ENCODE results near the gene MYH11.
A peak's percentile ranks its signal among the peaks of the same experiment; 100 is the strongest.

Gene MYH11

DNA sequence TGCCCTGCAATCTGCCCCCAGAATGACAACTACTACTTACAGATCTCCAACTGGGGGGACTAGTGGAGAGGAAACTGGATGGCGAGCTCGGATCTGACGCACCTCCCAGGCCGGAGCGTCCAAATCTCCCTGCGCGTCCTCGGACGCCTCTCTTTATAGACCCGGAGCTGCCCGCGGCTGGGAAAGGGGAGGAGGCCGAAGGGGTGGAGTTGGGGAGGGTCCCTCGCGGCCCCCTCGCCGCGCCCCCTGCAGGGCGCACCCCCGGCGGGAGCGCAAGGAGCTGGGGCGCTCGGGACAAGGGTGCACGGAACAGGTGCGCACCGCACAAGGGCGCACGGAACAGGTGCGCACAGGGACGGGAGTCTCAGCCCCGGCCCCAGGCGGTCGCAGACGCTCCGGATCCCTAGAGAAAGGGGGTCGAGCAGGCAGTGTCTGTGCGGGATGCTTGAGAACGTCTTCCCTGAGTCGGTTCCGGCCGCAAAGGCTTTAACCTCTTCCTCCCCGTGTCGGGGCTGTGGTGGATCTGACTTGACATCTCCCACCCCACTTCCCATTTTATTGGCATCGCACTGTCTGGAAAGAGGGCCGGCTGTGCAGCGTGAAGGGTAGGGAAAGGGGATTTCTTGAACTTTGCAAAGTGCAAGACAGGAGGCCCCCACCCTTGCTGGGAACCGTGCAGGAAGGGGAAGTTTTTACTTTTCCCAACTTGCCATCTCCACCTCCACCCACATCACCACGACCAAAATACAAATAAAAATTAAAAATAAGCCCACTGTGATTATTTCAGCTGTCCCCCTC, at the start of gene MYH11:
Gene MYH11 (minus strand): TSS at position 128 of the 798 bp plus-strand sequence. CDS start 18,776 bp downstream, outside the sequence.
- no peak for DNase-seq

DNA sequence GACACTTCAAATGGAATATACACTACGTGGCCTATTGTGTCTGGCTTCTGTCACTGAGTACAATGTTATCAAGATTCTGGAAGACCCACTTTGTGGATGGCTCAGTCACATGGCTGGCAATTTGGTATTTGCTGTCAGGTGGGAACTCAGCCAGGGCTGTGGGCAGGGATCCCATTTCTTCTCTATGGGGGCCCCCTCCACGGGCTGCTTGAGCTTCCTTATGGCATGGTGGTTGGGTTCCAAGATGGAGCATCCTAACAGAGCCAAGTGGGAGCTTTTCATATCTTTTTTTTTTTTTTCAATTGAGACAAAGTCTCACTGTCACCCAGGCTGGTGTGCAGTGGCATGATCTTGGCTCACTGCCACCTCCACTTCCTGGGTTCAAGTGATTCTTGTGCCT, 49.6 kb upstream of the MYH11 start:
- DNase-seq = no peak

DNA sequence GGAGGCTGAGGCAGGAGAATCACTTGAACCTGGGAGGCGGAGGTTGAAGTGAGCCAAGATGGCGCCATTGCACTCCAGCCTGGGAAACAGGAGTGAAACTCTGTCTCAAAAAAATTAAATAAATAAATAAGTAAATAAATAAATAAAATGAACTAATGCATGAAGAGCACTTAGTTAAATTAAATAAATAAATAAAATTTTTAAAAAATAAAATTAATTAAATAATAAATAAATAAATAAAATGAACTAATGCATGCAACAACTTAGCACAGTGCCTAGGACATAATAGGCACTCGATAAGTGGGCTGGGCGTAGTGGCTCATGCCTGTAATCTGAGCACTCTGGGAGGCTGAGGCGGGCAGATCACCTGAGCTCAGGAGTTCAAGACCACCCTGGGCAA, 47.1 kb upstream of the MYH11 start:
- DNase-seq = no peak

DNA sequence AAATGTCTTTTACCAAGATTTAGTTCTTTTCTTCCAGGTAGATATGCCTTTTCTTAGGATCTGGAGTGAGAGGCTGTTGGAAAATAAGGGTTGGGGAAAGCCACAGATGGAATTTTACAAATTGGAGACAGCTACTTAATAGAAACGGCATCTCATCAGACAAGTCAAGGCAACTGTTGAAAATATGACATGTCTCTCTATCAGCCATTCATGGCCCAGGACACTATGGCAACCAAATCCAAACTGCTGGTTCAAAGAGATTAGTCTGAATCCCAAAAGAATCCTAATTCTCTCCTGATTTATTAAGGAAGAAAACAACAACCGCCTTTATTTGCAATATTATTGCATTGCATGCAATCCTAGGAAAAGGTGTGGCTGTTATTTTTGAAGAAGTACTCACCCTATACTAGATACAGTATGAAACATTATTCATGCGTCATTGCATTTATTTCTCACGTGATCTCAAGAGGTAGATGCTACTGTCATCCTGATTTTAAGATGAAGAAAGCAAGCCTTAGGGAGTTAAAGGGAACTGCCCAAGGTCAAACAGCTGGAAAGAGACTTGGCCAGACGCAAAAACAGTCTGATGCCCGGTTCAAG, 44.2 kb upstream of the MYH11 start:
- no peak for DNase-seq

DNA sequence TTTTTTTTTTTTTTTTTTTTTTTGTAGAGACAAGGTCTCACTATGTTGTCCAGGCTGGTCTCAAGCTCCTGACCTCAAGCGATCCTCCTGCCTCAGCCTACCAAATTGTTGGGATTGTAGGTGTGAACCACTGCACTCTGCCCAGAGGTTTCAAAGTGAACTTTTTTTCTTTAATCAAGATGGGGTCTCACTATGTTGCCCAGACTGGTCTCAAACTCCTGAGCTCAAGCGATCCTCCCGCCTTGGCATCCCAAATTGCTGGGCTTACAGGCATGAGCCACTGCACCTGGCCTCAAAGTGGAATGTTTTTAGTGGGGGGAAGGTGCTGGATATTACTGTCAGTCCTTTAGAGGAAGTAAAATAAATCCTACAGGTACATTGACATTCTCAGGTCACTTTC, 43.5 kb upstream of the MYH11 start:
- DNase-seq = no peak

DNA sequence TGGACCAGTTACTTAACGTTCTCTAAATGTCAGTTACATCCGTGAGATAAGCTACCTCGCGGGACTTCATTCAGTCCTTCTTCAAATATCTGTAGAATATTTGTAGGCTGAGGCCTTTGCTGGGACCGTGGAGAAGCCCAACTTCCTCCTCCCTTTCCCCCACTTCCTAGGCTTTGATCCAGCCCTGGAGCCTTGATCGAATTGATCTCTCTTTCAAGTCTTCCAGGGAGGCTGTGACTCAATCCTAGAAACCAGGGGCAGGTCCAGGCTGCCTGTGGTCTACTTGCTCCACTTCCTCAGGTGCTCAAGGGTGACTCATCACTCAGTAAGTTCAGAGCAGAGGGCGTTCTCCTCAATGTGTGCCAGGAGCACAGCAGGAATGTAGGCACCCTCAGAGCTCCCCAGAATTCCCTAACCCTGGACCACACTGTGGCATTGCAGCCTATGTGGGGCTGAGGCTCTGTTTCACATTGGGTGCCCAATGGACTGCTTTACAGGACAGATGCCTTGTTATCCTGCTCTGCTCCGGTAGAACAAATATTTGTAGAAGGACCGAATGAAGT, 42.8 kb upstream of the MYH11 start:
- DNase-seq = no peak

DNA sequence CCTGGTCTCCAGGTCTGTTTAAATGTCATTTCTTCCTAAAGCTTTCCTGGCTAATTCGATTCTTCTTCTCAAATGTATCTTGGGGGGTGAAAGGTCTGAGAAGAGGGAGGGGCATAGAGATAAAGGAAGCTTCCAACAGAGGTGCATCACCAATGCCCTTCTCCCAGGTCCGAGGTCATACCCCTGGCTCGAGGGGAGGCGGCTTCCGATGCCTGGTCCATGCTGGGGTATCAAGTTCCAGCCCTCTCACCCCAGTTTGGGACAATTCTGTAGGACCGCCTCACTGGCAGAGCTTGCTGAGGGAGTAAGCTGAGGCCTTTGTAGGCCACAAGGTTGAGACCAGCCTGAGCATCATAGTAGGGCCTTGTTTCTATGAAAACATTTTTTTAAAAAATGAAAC, 41.8 kb upstream of the MYH11 start:
- DNase-seq = no peak

DNA sequence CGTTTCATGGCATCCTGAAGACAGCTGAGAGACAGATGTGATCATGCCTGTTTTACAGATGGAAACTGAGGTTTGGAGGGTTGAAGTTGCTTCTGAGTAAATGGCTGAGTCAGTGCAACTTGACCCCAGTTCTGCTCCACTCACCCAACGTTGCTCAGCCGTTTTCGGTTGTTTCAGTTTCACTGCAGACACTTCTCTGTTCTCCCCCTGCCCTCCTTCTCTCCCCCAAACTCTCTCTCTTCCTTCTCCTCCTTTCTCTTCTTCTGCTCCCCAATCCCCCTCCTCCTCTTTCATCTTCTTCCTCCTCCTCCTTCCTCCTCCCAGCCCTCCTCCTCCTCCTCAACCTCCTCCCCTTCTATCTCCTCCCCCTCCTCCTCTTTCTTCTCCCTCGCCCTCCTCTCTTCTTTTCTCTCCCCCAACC, 41.0 kb upstream of the MYH11 start:
- no peak for DNase-seq

DNA sequence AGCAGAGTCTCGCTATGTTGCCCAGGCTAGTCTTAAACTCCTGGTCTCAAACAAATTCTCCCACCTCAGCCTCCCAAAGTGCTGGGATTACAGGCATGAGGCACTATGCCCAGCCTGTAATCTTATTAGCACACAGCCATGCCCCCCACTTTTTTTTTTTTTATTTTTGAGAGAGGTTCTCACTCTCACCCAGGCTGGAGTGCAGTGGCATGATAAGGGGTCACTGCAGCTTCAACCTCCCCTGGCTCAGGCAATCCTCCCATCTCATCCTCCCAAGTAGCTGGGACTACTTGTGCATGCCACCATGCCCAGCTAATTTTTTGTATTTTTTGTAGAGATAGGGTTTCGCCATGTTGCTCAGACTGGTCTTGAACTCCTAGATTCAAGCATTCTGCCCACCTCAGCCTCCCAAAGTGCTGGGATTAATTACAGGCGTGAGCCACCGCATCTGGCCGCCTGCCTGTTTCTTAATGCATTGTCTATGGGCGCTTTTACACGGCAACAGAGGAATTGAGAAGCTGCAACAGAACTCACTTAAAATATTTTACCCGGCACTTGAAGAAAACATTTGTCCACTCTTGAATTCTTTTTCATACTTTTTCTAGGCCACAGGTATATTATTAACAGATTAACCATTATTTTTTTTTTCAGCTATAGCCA, 40.4 kb upstream of the MYH11 start:
- no peak for DNase-seq

DNA sequence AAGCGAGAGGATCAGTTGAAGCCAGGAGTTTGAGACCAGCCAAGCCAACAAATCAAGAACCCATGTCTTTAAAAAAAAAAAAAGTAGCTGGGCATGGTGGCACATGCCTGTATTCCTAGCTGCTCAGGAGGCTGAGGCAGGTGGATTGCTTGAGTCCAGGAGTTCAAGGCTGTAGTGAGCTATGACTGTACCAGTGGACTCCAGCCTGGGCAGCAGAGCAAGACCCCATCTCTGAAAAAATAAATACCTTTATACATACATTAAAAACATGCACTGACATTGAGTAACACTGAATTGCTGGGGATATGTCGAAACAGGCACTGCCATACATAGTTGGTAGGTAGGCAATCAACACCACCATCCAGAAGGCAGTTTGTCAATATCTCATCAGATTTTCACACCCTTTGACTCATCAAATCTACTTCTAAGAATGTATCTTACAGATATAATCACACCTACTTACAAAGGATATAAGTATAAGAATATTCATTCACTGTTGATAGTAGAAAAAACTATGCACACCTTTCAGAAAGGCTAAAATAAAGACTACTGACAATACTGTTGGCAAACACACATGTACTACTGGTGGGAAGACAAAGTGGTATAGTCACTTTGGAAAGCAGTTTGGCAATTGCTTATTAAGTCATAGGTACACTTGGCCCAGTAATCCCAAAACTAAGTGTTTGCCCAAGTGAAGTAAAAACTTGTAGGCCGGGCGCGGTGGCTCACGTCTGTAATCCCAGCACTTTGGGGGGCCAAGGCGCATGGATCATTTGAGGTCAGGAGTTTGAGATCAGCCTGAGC, 37.9 kb upstream of the MYH11 start:
- no peak for DNase-seq

DNA sequence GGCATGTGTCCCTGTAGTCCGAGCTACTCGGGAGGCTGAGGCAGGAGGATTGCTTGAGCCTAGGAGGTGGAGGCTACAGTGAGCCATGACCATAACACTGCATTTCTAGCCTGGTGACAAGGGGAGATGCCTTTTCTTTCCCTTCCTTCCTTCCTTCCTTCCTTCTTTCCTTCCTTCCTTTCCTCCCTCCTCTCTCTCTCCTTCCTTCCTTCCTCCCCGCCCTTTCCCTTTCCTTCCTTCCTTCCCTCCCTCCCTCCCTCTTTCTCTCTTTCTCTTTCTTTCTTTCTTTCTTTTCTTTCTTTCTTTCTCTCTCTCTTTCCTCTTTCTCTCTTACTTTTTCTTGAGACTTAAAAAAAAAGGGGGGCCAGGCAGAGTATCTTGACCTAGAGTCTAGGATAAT, 34.7 kb upstream of the MYH11 start:
- DNase-seq = no peak

DNA sequence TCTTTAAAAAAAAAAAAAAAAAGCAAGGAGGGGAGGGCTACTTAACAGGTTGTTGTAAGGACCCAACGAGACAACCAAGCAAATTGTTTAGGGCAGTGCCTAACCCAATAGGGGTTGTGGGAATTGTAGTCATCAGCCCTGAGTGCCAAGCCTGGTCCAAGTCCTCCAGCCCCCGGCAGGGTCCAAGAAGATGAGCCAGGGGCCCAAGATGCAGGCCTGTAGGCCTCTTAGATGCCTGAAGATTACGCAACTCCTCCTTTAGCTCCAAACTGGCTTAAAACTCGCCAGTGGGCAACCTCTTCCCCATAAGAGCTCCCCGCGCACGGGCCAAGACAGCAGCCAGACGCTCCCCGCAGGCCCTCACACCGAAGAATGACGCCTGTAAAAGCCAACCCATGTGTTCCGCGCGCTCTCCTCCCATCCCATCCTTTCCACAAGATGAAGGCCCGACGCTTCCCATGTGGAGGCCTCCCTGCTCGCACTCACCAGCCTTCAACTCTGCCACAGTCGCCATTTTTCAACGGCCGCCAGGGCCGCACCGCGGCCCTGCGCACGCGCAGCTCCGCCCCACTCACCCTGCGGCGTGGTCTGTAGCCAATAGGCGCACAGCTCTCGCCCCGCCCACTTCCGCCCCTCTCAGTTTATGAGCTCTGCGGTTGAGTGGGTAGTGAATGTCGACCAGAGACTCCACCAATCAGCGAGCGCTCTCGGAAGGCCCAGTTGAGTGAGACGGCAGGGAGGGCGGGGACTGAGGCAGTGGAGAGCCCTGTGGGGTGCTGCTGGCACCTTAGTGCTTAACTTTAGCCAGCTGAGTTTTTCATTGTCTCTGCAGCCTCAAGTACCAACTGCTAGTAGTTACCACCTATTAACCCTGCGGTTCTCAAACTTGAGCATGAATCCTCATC, 31.5 kb upstream of the MYH11 start, which contains the start of gene CEP20:
Gene CEP20 (minus strand): TSS at position 532 of the 905 bp plus-strand sequence. CDS start 18 bp downstream, at position 514.
- peak; percentile 100 for DNase-seq

DNA sequence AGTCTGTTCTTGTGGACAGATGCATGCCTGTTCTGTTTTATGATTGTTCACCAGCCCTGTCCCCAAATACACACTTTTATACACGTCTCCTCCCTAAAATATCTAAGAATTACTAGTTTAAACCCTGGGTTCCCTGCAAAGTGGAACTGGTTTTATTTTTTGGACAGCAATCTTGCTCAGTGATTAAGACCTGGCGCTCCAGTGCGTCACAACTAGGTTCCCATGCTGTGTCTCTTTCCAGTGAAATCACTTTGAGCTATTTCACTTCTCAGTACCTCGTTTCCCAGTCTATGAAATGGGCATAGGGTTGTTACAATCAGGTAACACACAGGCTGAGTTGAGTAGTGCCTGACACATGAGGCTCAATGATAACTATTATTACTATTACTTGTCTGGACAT, 30.5 kb upstream of the MYH11 start:
- DNase-seq = no peak

DNA sequence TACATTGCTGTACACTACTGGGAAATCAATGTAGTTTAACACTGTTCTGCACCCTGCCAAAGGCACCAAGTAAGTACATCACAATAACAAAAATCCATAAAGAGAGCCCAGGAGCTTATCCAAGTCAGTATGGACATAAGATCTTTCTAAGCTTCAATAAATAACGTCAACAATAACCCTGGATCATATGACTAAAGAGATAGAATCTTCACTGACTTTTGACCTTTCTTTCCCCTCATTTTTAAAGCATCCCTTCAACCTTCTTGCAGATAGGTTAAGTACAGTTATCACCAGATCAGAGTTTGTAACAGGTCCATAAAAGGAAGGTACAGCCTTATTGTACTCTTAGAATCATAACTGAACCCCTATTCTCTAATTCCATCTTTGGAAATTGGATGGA, 29.2 kb upstream of the MYH11 start:
- DNase-seq = no peak

DNA sequence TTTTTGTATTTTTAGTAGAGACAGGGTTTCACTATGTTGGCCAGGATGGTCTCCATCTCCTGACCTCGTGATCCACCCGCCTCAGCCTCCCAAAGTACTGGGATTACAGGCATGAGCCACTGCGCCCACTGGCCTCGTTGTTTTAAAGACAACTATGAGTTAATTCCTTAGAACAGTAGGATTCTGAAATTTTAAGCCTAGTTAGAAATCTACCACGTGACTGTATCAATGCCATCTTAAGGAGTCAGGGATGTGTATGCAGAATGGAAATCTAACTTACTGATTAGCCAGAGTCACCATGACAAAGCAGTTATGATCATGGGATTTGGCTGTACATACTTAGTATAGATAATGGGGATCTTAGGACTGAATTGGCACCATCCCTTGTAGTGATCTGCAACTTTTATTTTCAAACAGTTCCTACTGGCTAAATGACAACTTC, 28.8 kb upstream of the MYH11 start:
- DNase-seq = no peak

DNA sequence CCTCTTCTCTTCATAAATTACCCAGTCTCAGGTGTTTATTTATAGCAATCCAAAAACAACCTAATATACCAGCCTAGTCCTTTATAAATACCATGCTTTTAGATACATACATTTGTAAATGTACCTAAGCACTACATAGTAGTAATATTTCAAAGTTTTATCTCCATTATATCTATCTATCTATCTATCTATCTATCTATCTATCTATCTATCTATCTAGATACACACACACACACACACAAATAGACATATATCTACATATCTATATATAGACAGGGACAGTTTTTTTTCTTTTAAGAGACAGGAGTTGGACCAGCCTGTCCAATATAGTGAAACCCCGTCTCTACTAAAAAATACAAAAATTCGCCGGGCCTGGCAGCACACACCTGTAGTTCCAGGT, 25.7 kb upstream of the MYH11 start:
- no peak for DNase-seq

DNA sequence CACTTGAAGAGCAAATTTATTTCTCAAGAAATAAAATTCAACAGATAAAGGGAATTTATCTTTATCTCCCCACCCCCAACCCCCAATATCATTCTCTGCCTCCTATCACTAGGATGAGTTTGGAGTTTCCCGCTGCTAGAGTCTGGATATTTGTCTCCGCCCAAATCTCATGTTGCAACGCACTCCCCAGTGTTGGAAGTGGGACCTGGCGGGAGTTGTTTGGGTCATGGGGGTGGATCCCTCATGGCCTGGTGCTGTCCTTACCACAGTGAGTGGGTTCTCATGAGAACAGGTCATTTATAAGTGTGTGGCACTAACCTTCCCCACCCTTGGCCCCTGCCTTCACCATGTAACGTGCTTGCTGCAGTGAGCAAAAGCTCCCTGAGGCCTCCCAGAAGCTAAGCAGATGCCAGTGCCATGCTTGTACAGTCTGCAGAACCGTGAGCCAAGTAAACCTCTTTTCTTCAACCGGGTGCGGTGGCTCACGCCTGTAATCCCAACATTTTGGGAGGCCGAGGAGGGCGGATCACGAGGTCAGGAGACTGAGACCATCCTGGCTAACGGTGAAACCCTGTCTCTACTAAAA, 25.1 kb upstream of the MYH11 start:
- no peak for DNase-seq

DNA sequence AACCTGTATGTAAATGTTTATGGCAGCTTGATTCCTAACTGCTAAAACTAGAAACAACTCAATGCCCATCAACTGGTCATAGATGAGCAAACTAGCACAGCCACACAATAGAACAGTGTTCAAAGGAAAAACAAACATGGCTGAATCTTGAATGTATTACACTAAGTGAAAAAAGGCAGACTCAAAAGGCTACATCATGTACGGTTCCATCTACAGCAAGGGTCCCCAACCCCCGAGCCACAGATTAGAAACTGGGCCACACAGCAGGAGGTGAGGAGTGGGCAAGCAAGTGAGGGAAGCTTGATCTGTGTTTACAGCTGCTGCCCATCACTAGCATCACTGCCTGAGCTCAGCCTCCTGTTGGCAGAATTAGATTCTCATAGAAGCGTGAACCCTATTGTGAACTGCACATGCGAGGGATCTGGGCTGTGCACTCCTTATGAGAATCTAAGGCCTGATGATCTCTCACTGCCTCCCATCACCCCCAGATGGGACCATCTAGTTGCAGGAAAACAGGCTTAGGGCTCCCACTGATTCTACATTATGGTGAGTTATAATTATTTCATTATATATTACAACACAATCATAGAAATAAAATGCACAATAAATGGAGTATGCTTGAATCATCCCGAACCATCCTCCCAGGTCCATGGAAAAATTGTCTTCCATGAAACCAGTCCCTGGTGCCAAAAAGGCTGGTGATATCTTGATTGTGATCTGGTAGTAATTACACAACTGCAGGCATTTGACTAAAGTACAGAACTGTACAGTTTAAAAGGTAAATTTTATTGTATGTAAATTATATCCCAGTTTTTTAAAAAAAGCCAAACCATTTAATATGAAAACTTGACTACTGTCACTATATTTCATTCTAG, 23.8 kb upstream of the MYH11 start:
- DNase-seq = no peak

DNA sequence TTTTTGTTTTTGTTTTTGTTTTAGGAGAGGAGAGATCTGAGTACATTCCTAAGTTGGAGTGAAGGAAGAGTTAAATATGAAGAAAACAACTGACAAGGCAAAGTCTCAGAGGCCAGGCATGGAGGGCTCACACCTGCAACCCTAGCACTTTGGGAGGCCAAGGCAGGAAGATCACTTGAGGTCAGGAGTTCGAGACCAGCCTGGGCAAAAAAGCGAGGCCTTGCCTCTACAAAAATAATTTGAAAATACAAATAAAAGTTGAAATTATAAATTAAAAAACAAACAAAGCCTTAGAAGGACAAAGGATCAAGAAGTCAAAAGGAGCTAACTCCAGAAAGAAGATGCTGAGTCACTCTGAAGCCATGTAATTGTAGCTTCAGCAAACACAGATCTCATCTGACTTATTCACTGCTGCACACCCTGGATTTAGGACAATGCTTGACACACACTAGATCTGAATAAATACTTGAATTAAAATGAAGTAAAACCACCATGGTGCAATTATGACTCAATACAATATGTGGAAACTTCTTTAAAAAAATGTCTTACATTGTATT, 22.5 kb upstream of the MYH11 start:
- DNase-seq = no peak

DNA sequence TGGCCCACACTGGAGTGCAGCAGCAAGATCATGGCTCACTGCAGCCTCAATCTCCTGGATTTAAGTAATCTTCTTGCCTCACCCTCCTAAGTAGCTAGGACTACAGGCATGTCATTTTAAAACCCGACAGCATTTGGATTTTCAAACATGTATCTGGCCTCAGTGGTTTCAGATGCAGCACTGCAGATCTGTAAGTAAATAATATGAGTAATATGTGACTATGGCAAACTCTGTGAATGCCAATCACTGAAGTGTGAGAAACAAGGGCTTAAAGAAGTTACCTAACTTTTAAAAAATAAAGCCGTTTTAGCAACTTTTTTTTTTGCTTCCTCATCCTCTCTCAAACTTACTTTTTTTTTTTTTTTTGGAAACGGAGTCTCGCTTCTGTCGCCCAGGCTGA, 19.7 kb upstream of the MYH11 start:
- DNase-seq = no peak

All from stimulated activated CD4-positive, alpha-beta T cell treated with anti-CD3 and anti-CD28 coated beads, Interleukin-4, amount 100 ng/mL, for 1 hour (primary cell).